Measurements from ENCODE around the gene BLTP3A. TPM values are rescaled to one million over a fixed set of nuclear protein-coding genes. Genes with fewer than 3 reads are reported as not detected.
"Not testable (repeated sequence)": the region's sequence is repeated elsewhere in the genome, so short reads cannot be mapped to it uniquely, and the experiment has no call there.

The BLTP3A gene
- total RNA-seq, 1 experiment from 2014 or later: 18.7 TPM

- H3K27me3 Mint-ChIP-seq (ENCODE audit: low read depth); H3K4me3 Mint-ChIP-seq; H3K27ac Mint-ChIP-seq; H3K36me3 Mint-ChIP-seq; ATAC-seq; H3K4me1 Mint-ChIP-seq; POLR2A ChIA-PET; H3K9me3 Mint-ChIP-seq; CTCF ChIA-PET; DNase-seq (ENCODE audit: low spot score): not testable (repeated sequence)
These were observed 16.6 kb downstream of the BLTP3A start for GRCh38 chr6:34808473-34808872.

- H3K27ac Mint-ChIP-seq; DNase-seq (ENCODE audit: low spot score); H3K9me3 Mint-ChIP-seq; H3K27me3 Mint-ChIP-seq (ENCODE audit: low read depth); ATAC-seq; H3K4me1 Mint-ChIP-seq; H3K4me3 Mint-ChIP-seq; H3K36me3 Mint-ChIP-seq; POLR2A ChIA-PET: not testable (repeated sequence)
- CTCF ChIA-PET: interaction anchor here (0.6 to 0.9 kb wide), 2 partner anchors 9 to 215 kb away, joined by 3 read pairs; no protein-coding TSS in a partner anchor
These were observed 17.5 kb downstream of the BLTP3A start for GRCh38 chr6:34809419-34809818.

- Mint-ChIP-seq H3K36me3 (no peaks in the 10 kb centered on the region), H3K27me3 (ENCODE audit: low read depth) (no peaks in the 10 kb centered on the region), H3K27ac (no peak overlapping the region), H3K9me3 (no peaks in the 10 kb centered on the region), H3K4me3 (no peak overlapping the region), H3K4me1 (no peaks in the 10 kb centered on the region)
- DNase-seq (ENCODE audit: low spot score) (no peak), ATAC-seq (no peak)
- ChIA-PET POLR2A (no interaction called here), CTCF (interaction anchor here (0.5 kb wide), 1 partner anchor 175 kb away, joined by 5 read pairs; no protein-coding TSS in a partner anchor)
- TF ChIP-seq KAT7 (CRISPR knock-in tag; IDR thresholded peaks at IDR 0.05; ENCODE audit: borderline replicate concordance) (no peak), RORB (CRISPR knock-in tag; IDR thresholded peaks at IDR 0.05) (no peak), SMAD4 (CRISPR knock-in tag; IDR thresholded peaks at IDR 0.05) (no peak), ZNF121 (CRISPR knock-in tag; IDR thresholded peaks at IDR 0.05) (0 out of 2 replicates have a peak, but pooled peaks have one; percentile 47), ZNF512 (CRISPR knock-in tag; IDR thresholded peaks at IDR 0.05; ENCODE audit: borderline replicate concordance) (no peak), ATF2 (CRISPR knock-in tag; IDR thresholded peaks at IDR 0.05; ENCODE audit: borderline replicate concordance, low read depth) (no peak)
These were observed 18.4 kb downstream of the BLTP3A start for GRCh38 chr6:34810017-34810882.

DNA sequence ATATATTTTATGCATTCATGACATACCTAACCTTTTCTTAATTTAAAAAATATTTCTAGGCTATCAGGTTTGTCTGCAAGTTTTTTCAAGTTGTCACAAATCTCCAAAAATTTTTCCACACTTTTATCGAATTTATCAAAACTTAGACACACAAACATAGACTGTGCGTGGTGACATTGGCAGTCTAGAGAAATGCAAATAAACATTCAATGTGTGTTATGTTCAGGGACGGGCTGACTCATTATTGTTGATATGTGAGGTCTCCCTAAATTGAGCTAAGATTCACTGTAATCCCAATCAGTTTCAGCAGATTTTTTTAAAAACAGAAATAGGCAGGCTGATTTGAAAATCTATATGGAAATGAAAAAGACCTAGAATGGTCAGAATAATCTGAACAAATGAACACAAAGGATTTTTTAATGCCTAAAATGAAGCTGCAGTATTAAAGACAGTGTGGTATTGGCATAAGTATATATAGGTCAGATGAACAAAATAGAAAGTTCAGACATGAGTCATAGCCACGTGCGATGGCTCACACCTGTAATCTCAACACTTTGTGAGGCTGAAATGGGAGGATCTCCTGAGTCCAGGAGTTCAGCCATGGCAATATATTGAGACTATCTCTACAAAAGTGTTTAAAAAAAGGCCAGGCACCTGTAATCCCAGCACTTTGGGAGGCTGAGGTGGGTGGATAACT lies 19.2 kb downstream of the BLTP3A start:
- H3K9me3 Mint-ChIP-seq: no peaks in the 10 kb centered on the region
- H3K27me3 Mint-ChIP-seq (ENCODE audit: low read depth): no peaks in the 10 kb centered on the region
- ChIA-PET CTCF (no interaction called here), POLR2A (no interaction called here)
- no peak overlapping the region for H3K4me3 Mint-ChIP-seq
- ATAC-seq: no peak
- no peak overlapping the region for H3K27ac Mint-ChIP-seq
- no peaks in the 10 kb centered on the region for H3K36me3 Mint-ChIP-seq
- H3K4me1 Mint-ChIP-seq: no peaks in the 10 kb centered on the region
- DNase-seq (ENCODE audit: low spot score): no peak
- TF ChIP-seq NR2C2 (CRISPR knock-in tag; IDR thresholded peaks at IDR 0.05) (no peak), KAT7 (CRISPR knock-in tag; IDR thresholded peaks at IDR 0.05; ENCODE audit: borderline replicate concordance) (no peak), USF2 (CRISPR knock-in tag; IDR thresholded peaks at IDR 0.05) (no peak), JUN (CRISPR knock-in tag; IDR thresholded peaks at IDR 0.05) (no peak), ZBTB21 (CRISPR knock-in tag; IDR thresholded peaks at IDR 0.05; ENCODE audit: borderline replicate concordance) (no peak), FOXP1 (CRISPR knock-in tag; IDR thresholded peaks at IDR 0.05; ENCODE audit: borderline replicate concordance) (no peak), ATF1 (CRISPR knock-in tag; IDR thresholded peaks at IDR 0.05) (no peak), SMAD4 (CRISPR knock-in tag; IDR thresholded peaks at IDR 0.05) (no peak), NR3C1 (CRISPR knock-in tag; conservative IDR thresholded peaks at IDR 0.05; ENCODE audit: low read depth) (no peak), TP53 (CRISPR knock-in tag; IDR thresholded peaks at IDR 0.05) (no peak)
- TF ChIP-seq, protein P1, sequence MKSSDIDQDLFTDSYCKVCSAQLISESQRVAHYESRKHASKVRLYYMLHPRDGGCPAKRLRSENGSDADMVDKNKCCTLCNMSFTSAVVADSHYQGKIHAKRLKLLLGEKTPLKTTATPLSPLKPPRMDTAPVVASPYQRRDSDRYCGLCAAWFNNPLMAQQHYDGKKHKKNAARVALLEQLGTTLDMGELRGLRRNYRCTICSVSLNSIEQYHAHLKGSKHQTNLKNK (CRISPR knock-in tag; IDR thresholded peaks at IDR 0.05): no peak

All from WTC11 (cell line).